BLaER1 treated with 17β-estradiol and CSF1 and Interleukin-3, amounts not matched to agents 10 nM and 100 nM (cell line): ENCODE results near the gene GPN2.
"Not testable (repeated sequence)": the region's sequence is repeated elsewhere in the genome, so short reads cannot be mapped to it uniquely, and the experiment has no call there.

Experiments
- H3K27ac ChIP-seq, 11 experiments: shearing (Covaris generic); formaldehyde crosslinking; 2 replicates each; pipeline ENCODE4 v1.8.1; 2022
- H3K27me3 ChIP-seq, 11 experiments: shearing (Covaris generic); formaldehyde crosslinking; 2 replicates each; pipeline ENCODE4 v1.8.1; 2022
- H3K36me3 ChIP-seq, 11 experiments: shearing (Covaris generic); formaldehyde crosslinking; 2 replicates each; pipeline ENCODE4 v1.8.1; 2022
- H3K4me1 ChIP-seq, 10 experiments: shearing (Covaris generic); formaldehyde crosslinking; 2 replicates each; pipeline ENCODE4 v1.8.1; 2022
- H3K4me2 ChIP-seq, 11 experiments: shearing (Covaris generic); formaldehyde crosslinking; 2 replicates each; pipeline ENCODE4 v1.8.1; 2022
- H3K4me3 ChIP-seq, 10 experiments: shearing (Covaris generic); formaldehyde crosslinking; 2 replicates each; pipeline ENCODE4 v1.8.1; 2022
- H3K9ac ChIP-seq, 11 experiments: shearing (Covaris generic); formaldehyde crosslinking; 2 replicates each; pipeline ENCODE4 v1.8.1; 2022
- H3K9me3 ChIP-seq, 11 experiments: shearing (Covaris generic); formaldehyde crosslinking; replicated peaks in 1 of 11; 2 replicates each; pipeline ENCODE4 v1.8.1; 2022
- H4K20me1 ChIP-seq, 11 experiments: shearing (Covaris generic); formaldehyde crosslinking; 2 replicates each; pipeline ENCODE4 v1.8.1; 2022
- Cebpa-rat ChIP-seq, 11 experiments: shearing (Covaris generic); IDR thresholded peaks; 2 replicates each; pipeline ENCODE4 v1.8.1; 2022

The GPN2 gene

GRCh38 chr1:26851106-26851684 lies 38.9 kb downstream of the GPN2 start:
- TF ChIP-seq Cebpa-rat (IDR thresholded peaks at IDR 0.05): no peak
- no peaks in the 10 kb centered on the region for H3K27me3 ChIP-seq
- H3K27ac ChIP-seq: no peak overlapping the region
- peaks cover 0 to 58% (median 18%) of the 10 kb centered on the region in 11 experiments; a peak in 10 of 22 replicates for H4K20me1 ChIP-seq
- peak overlapping the region in 1 of 11 experiments; percentile 3; a peak in 1 of 22 replicates for H3K9ac ChIP-seq
- no peak overlapping the region for H3K4me2 ChIP-seq
- peaks cover 0 to 15% (median 6%) of the 10 kb centered on the region in 10 experiments; a peak in 9 of 20 replicates for H3K4me1 ChIP-seq
- H3K4me3 ChIP-seq: no peak overlapping the region
- H3K9me3 ChIP-seq: no peaks in the 10 kb centered on the region
- H3K36me3 ChIP-seq: peaks cover 92 to 100% (median 98%) of the 10 kb centered on the region in 11 experiments

- H3K9me3 ChIP-seq: no peaks in the 10 kb centered on the region
- no peak overlapping the region for H3K4me3 ChIP-seq
- peaks cover 0 to 65% (median 18%) of the 10 kb centered on the region in 11 experiments; a peak in 12 of 22 replicates for H4K20me1 ChIP-seq
- H3K4me1 ChIP-seq: 0 out of 20 replicates have a peak, but pooled peaks cover 0 to 2% (median 0%) of the 10 kb centered on the region in 10 experiments
- peak overlapping the region in 1 of 11 experiments; percentile 5; a peak in 2 of 22 replicates for H3K9ac ChIP-seq
- H3K36me3 ChIP-seq: peaks cover 78 to 96% (median 86%) of the 10 kb centered on the region in 11 experiments
- no peak overlapping the region for H3K4me2 ChIP-seq
- H3K27me3 ChIP-seq: no peaks in the 10 kb centered on the region
- no peak overlapping the region for H3K27ac ChIP-seq
- no peak for TF ChIP-seq Cebpa-rat (IDR thresholded peaks at IDR 0.05)
Measured at GRCh38 chr1:26848941-26849774, 40.9 kb downstream of the GPN2 start.

- H3K9ac ChIP-seq: peak overlapping the region in 1 of 11 experiments; percentile 5; a peak in 2 of 22 replicates
- H3K4me1 ChIP-seq: no peaks in the 10 kb centered on the region
- H3K36me3 ChIP-seq: peaks cover 75 to 96% (median 84%) of the 10 kb centered on the region in 11 experiments
- H4K20me1 ChIP-seq: peaks cover 0 to 64% (median 14%) of the 10 kb centered on the region in 11 experiments; a peak in 12 of 22 replicates
- TF ChIP-seq Cebpa-rat (IDR thresholded peaks at IDR 0.05): no peak
- H3K4me3 ChIP-seq: no peak overlapping the region
- no peak overlapping the region for H3K27ac ChIP-seq
- no peaks in the 10 kb centered on the region for H3K9me3 ChIP-seq
- H3K27me3 ChIP-seq: no peaks in the 10 kb centered on the region
- no peak overlapping the region for H3K4me2 ChIP-seq
Measured at GRCh38 chr1:26848499-26848898, 41.6 kb downstream of the GPN2 start.

GRCh38 chr1:26847826-26848225 lies 42.3 kb downstream of the GPN2 start:
- H3K4me2 ChIP-seq, H3K9me3 ChIP-seq, H3K27me3 ChIP-seq, H3K27ac ChIP-seq, H3K4me3 ChIP-seq, H3K4me1 ChIP-seq: not testable (repeated sequence)
- Histone ChIP-seq H4K20me1 (peaks cover 0 to 63% (median 15%) of the 10 kb centered on the region in 11 experiments; a peak in 12 of 22 replicates), H3K36me3 (peaks cover 77 to 96% (median 84%) of the 10 kb centered on the region in 11 experiments), H3K9ac (peak overlapping the region in 2 of 11 experiments; percentile 20; a peak in 1 of 22 replicates)

GRCh38 chr1:26844424-26845196 lies 45.5 kb downstream of the GPN2 start:
- H3K4me1 ChIP-seq: no peaks in the 10 kb centered on the region
- no peak overlapping the region for H3K4me3 ChIP-seq
- peaks cover 0 to 77% (median 19%) of the 10 kb centered on the region in 11 experiments; a peak in 11 of 22 replicates for H4K20me1 ChIP-seq
- no peak overlapping the region for H3K9ac ChIP-seq
- H3K36me3 ChIP-seq: peaks cover 77 to 96% (median 84%) of the 10 kb centered on the region in 11 experiments
- no peak overlapping the region for H3K27ac ChIP-seq
- H3K4me2 ChIP-seq: no peak overlapping the region
- no peaks in the 10 kb centered on the region for H3K9me3 ChIP-seq
- no peak for TF ChIP-seq Cebpa-rat (IDR thresholded peaks at IDR 0.05)
- H3K27me3 ChIP-seq: no peaks in the 10 kb centered on the region

- H3K9me3 ChIP-seq: no peaks in the 10 kb centered on the region
- no peak overlapping the region for H3K4me2 ChIP-seq
- H4K20me1 ChIP-seq: peaks cover 0 to 74% (median 15%) of the 10 kb centered on the region in 11 experiments; a peak in 13 of 22 replicates
- 0 out of 20 replicates have a peak, but pooled peaks cover 0 to under 1% (median 0%) of the 10 kb centered on the region in 10 experiments for H3K4me1 ChIP-seq
- TF ChIP-seq Cebpa-rat (IDR thresholded peaks at IDR 0.05): no peak
- no peak overlapping the region for H3K4me3 ChIP-seq
- H3K27ac ChIP-seq: 0 out of 22 replicates have a peak overlapping the region, but pooled peaks of 1 of the 11 experiments have one; percentile 1
- H3K36me3 ChIP-seq: peaks cover 81 to 97% (median 89%) of the 10 kb centered on the region in 11 experiments
- H3K27me3 ChIP-seq: no peaks in the 10 kb centered on the region
- H3K9ac ChIP-seq: peak overlapping the region in 1 of 11 experiments; percentile 12; a peak in 1 of 22 replicates
Measured at GRCh38 chr1:26839779-26840178, 50.3 kb downstream of the GPN2 start.

GRCh38 chr1:26839339-26839722 lies 50.8 kb downstream of the GPN2 start:
- H3K27ac ChIP-seq: 0 out of 22 replicates have a peak overlapping the region, but pooled peaks of 1 of the 11 experiments have one; percentile 1
- H3K27me3 ChIP-seq: no peaks in the 10 kb centered on the region
- H3K4me1 ChIP-seq: peaks cover 0 to 5% (median 2%) of the 10 kb centered on the region in 10 experiments; a peak in 15 of 20 replicates
- no peak overlapping the region for H3K4me3 ChIP-seq
- no peak for TF ChIP-seq Cebpa-rat (IDR thresholded peaks at IDR 0.05)
- H3K4me2 ChIP-seq: no peak overlapping the region
- no peaks in the 10 kb centered on the region for H3K9me3 ChIP-seq
- H3K36me3 ChIP-seq: peaks cover 86 to 97% (median 92%) of the 10 kb centered on the region in 11 experiments
- peak overlapping the region in 3 of 11 experiments; percentile 11 to 15 (median 12); a peak in 1 of 22 replicates for H3K9ac ChIP-seq
- H4K20me1 ChIP-seq: peaks cover 0 to 74% (median 11%) of the 10 kb centered on the region in 11 experiments; a peak in 13 of 22 replicates
